Immature natural killer cell (primary cell): ENCODE measurements around the gene C11orf21. TPM values are rescaled to one million over a fixed set of nuclear protein-coding genes. Genes with fewer than 3 reads are reported as not detected.

Experiments used
- DNase-seq, 3 donors: peaks; one replicate each; pipeline ENCODE4 v3.0.0; 2022; ENCODE audit warnings: mixed read lengths in 1 of 3
- H3K27ac Mint-ChIP-seq, 6 donors: one replicate each; pipeline ENCODE4 v1.8.0; 2020; ENCODE audit warnings: mixed read lengths in 6 of 6, mild to moderate bottlenecking in 5 of 6, inconsistent platforms in 4 of 6, moderate library complexity in 3 of 6
- H3K27me3 Mint-ChIP-seq, 3 donors: one replicate each; pipeline ENCODE4 v1.8.0; 2020 to 2021; ENCODE audit warnings: low read depth in 3 of 3, mild to moderate bottlenecking in 3 of 3, mixed read lengths in 3 of 3, moderate library complexity in 3 of 3, inconsistent platforms in 1 of 3
- H3K36me3 Mint-ChIP-seq, 3 donors: one replicate each; pipeline ENCODE4 v1.8.0; 2020; ENCODE audit warnings: mixed read lengths in 3 of 3, inconsistent platforms in 2 of 3, mild to moderate bottlenecking in 2 of 3
- H3K4me1 Mint-ChIP-seq, 2 donors: one replicate each; pipeline ENCODE4 v1.8.0; 2020; ENCODE audit warnings: inconsistent platforms in 2 of 2, mild to moderate bottlenecking in 2 of 2, mixed read lengths in 2 of 2, moderate library complexity in 1 of 2
- H3K4me3 Mint-ChIP-seq, 5 donors: one replicate each; pipeline ENCODE4 v1.8.0; 2020; ENCODE audit warnings: mild to moderate bottlenecking in 5 of 5, mixed read lengths in 5 of 5, inconsistent platforms in 3 of 5, moderate library complexity in 3 of 5
- H3K9me3 Mint-ChIP-seq, 6 donors: one replicate each; pipeline ENCODE4 v1.8.0; 2020; ENCODE audit warnings: mild to moderate bottlenecking in 6 of 6, mixed read lengths in 6 of 6, inconsistent platforms in 4 of 6, moderate library complexity in 3 of 6
- polyA plus RNA-seq, 3 donors: library from polyadenylated mRNA; unstranded; fragments of 300-500 nt; fragmentation: Illumina TruSeq; gene quantifications; one replicate each; pipeline ENCODE4 v1.2.3, GENCODE V29; 2021

Gene C11orf21
- polyA plus RNA-seq, 3 donors from 2014 or later = 36.3 to 57.5 (median 36.6) TPM

DNA sequence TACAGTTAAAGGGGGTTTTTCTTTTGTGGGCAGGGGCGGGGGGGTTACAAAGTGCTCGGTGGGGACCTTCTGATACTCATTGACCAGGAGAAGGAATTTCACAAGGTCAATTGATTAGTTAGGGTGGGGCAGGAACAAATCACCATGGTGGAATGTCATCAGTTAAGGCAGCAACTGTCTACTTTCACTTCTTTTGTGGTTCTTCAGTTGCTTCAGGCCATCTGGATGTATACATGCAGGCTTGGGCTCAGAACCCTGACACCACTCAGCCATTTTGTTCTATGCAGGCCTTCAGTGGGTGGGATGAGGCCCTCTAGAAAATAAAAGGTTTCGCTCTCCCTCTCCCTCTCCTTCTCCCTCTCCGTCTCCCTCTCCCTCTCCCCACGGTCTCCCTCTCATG is 29.7 kb upstream of the C11orf21 start:
- Mint-ChIP-seq H3K4me1 (no peaks in the 10 kb centered on the region), H3K9me3 (peaks cover 0 to 7% (median 2%) of the 10 kb centered on the region in 6 donors), H3K4me3 (no peak overlapping the region), H3K27ac (no peak overlapping the region), H3K27me3 (peaks cover 7 to 14% (median 11%) of the 10 kb centered on the region in 3 donors), H3K36me3 (peaks cover 0 to 5% (median 3%) of the 10 kb centered on the region in 3 donors)
- DNase-seq = no peak

DNA sequence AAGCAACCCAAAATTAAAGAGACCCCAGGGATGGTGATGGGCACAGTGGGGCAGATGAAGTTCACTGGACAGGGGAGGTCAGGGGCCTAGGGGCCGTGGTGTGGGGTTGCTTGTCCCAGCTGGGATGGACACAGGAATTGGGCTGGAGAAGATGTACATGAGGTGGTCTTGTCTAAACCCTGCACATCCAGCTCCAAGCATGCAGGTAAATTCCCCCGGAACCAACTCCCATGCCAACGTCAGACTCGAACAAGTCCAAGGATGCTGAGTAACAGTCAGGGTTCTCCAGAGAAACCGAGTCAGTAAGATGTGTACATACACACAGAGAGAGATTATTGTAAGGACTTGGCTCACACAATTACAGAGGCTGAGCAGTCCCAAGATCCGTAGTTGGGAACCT is 29.0 kb upstream of the C11orf21 start:
- H3K27ac Mint-ChIP-seq = no peak overlapping the region
- DNase-seq = no peak
- H3K4me3 Mint-ChIP-seq = no peak overlapping the region
- H3K36me3 Mint-ChIP-seq = peaks cover 0 to 5% (median 3%) of the 10 kb centered on the region in 3 donors
- peaks cover 0 to 7% (median 2%) of the 10 kb centered on the region in 6 donors for H3K9me3 Mint-ChIP-seq
- H3K4me1 Mint-ChIP-seq = no peaks in the 10 kb centered on the region
- H3K27me3 Mint-ChIP-seq = peaks cover 4 to 14% (median 14%) of the 10 kb centered on the region in 3 donors

DNA sequence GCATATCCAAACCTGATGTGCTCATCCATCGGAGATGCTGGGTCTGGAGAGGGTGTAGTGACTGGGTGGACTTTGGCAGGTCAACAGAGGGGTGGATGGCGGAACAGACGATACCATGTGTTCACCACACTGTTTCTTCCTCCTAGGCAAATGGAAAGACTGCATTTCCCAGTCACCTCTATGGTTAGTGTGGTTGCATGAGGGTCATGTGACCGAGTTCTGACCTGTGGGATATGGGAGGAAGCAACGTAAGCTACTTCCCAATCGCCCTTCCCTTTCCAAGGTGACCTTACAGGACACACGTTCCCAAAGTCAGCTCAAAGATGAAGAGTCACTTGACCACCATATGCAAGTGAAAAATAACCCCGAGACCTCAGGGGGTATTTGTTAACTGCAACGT is 27.8 kb upstream of the C11orf21 start:
- no peaks in the 10 kb centered on the region for H3K4me1 Mint-ChIP-seq
- peaks cover 4 to 17% (median 14%) of the 10 kb centered on the region in 3 donors for H3K27me3 Mint-ChIP-seq
- no peak overlapping the region for H3K4me3 Mint-ChIP-seq
- no peak for DNase-seq
- H3K36me3 Mint-ChIP-seq = peaks cover 0 to 5% (median 3%) of the 10 kb centered on the region in 3 donors
- H3K27ac Mint-ChIP-seq = no peak overlapping the region
- H3K9me3 Mint-ChIP-seq = peaks cover 0 to 7% (median 2%) of the 10 kb centered on the region in 6 donors

DNA sequence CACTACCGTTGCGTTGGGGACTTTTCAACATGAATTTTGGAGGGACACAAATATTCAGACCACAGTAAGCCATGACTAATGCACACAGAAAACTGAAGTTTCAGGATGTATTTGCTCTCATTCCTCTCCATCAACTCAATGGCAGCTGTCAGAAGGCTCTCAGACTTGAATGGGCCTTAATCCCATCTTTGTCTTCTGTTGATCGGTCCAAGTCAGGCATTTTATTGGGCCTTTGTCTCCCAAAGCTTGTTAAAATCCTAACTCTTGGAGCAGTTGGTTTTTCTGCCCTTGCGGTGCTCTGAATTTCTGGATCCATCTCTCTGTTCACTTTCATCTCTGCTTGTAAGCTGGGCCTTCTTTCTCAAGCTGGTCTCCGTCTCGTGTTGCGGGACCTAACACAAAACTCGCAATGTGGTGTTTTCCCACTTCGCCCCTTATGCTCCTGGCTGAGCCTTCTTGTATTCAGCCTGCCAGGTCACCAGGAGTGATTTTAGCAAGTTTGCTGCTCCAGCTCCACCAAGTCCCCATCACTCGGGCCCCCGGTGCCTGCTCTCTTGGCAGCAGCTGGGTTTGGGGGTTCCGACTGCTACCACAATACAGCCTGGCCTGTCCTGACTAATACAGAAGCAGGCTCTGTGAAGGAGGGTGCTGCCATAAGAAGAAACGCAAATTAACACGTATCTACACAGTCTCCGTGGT is 27.1 kb upstream of the C11orf21 start:
- H3K27ac Mint-ChIP-seq = no peak overlapping the region
- H3K4me3 Mint-ChIP-seq = no peak overlapping the region
- DNase-seq = no peak
- peaks cover 0 to 5% (median 3%) of the 10 kb centered on the region in 3 donors for H3K36me3 Mint-ChIP-seq
- peaks cover 0 to 7% (median 2%) of the 10 kb centered on the region in 6 donors for H3K9me3 Mint-ChIP-seq
- H3K4me1 Mint-ChIP-seq = no peaks in the 10 kb centered on the region
- H3K27me3 Mint-ChIP-seq = peaks cover 4 to 19% (median 17%) of the 10 kb centered on the region in 3 donors

DNA sequence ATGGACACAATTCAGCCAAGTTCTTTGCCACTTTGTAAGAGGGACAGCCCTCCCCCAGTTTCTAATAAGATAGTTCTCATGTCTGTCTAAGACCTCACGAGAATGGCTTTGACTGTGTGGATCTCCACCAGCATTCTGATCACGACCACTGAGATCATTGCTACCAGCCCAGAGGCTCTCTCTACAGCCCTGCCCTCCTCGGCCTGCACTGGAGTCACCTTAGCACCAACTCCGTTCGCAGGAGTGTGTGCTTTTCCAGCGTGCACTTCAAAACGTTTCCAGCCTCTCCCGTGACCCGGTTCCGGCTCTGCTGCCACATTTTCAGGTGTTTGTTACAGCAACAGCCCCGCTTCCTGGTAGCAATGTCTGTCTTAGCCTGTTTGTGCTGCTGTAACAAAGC is 26.3 kb upstream of the C11orf21 start:
- Mint-ChIP-seq H3K36me3 (peaks cover 0 to 5% (median 3%) of the 10 kb centered on the region in 3 donors), H3K27ac (no peak overlapping the region), H3K27me3 (peaks cover 4 to 20% (median 18%) of the 10 kb centered on the region in 3 donors), H3K4me1 (no peaks in the 10 kb centered on the region), H3K9me3 (peaks cover 0 to 7% (median 3%) of the 10 kb centered on the region in 6 donors), H3K4me3 (no peak overlapping the region)
- DNase-seq = no peak

DNA sequence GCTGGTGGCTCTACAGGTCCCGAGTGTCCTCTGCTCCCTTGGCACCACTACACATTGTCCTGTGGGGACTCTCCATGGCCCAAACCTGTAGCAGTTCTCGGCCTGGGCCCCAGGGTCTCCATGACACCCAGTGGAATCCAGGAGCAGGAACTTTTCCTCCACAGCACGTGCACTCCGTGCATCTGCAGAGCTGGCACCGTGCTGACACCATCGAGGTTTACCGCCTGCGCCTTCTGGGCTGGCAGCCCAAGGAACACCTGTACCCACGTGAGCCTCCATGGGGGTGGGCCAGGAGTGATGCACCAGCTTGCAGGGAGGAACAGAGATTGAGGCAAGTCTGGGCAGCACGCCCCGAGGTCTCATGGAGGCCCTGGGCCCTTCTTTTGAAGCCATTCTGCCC is 25.3 kb upstream of the C11orf21 start:
- Mint-ChIP-seq H3K36me3 (peaks cover 0 to 5% (median 3%) of the 10 kb centered on the region in 3 donors), H3K27ac (no peak overlapping the region), H3K9me3 (peaks cover 0 to 16% (median 3%) of the 10 kb centered on the region in 6 donors), H3K27me3 (peaks cover 4 to 28% (median 18%) of the 10 kb centered on the region in 3 donors), H3K4me3 (no peak overlapping the region), H3K4me1 (no peaks in the 10 kb centered on the region)
- no peak for DNase-seq

DNA sequence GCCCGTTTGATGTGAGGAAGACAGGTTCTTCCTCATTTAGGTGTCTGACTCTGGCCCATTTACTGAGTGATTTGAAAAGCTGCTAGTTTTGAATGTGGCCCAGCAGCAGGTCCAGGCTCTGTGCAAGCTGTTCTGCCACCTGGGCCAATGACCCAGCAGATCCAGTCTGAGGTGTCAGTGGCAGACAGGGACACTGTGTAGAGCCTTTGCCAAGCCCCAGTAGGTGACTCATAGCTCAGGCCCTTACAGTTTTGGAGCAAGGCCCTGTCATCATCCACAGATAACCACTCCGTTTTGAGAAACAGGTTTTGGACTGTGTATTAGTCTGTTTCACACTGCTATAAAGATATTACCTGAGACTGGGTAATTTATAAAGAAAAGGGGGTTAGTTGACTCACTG is 24.0 kb upstream of the C11orf21 start:
- no peak for DNase-seq
- Mint-ChIP-seq H3K27me3 (peaks cover 4 to 28% (median 19%) of the 10 kb centered on the region in 3 donors), H3K4me3 (no peak overlapping the region), H3K4me1 (no peaks in the 10 kb centered on the region), H3K9me3 (peaks cover 0 to 11% (median 1%) of the 10 kb centered on the region in 6 donors), H3K36me3 (peaks cover 0 to 5% (median 0%) of the 10 kb centered on the region in 3 donors), H3K27ac (no peak overlapping the region)

DNA sequence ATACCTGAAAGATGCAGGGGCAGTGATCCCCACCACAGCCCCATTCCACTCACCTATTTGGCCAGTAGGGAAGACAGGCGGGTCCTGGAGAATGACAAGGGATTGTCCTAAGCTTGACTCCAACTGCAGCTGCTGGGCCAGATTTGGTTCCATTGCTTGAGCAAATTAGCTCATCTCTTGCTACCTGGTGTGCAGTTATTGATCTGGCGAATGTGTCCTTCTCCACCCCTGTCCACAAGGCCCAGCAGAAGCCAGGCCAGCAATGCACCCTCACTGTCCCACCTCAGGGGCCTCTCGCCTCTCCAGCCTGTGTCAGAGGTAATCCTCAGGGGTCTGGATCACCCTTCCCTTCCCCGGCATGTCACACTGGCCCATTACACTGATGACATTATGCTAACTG is 23.4 kb upstream of the C11orf21 start:
- Mint-ChIP-seq H3K9me3 (peaks cover 0 to 10% (median 0%) of the 10 kb centered on the region in 6 donors), H3K27me3 (peaks cover 4 to 25% (median 19%) of the 10 kb centered on the region in 3 donors), H3K4me1 (no peaks in the 10 kb centered on the region), H3K36me3 (no peaks in the 10 kb centered on the region), H3K27ac (no peak overlapping the region), H3K4me3 (no peak overlapping the region)
- DNase-seq = no peak

DNA sequence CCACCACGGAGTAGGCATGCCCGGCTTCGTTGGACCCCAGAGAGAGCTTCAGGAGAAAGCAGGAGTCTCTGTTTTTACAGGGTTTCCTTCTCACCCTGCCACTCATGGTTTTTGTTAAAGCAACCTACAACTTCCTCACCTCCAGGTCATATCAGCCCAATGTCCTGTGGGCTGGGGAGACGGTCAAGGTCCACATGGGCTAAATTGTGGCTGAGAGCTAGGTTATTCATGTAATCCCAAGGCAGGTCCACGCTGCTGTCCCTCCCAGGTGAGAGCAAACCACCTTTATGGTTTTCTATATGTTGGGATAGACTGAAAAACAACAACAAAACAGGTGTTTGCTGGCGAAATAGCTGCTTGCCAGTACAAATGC is 19.6 kb upstream of the C11orf21 start:
- Mint-ChIP-seq H3K27ac (no peak overlapping the region), H3K36me3 (peaks cover 0 to 3% (median 0%) of the 10 kb centered on the region in 3 donors), H3K4me3 (no peak overlapping the region), H3K9me3 (peaks cover 0 to 10% (median under 1%) of the 10 kb centered on the region in 6 donors), H3K4me1 (peaks cover 20 to 24% of the 10 kb centered on the region in 2 donors), H3K27me3 (peaks cover 2 to 16% (median 10%) of the 10 kb centered on the region in 3 donors)
- no peak for DNase-seq

DNA sequence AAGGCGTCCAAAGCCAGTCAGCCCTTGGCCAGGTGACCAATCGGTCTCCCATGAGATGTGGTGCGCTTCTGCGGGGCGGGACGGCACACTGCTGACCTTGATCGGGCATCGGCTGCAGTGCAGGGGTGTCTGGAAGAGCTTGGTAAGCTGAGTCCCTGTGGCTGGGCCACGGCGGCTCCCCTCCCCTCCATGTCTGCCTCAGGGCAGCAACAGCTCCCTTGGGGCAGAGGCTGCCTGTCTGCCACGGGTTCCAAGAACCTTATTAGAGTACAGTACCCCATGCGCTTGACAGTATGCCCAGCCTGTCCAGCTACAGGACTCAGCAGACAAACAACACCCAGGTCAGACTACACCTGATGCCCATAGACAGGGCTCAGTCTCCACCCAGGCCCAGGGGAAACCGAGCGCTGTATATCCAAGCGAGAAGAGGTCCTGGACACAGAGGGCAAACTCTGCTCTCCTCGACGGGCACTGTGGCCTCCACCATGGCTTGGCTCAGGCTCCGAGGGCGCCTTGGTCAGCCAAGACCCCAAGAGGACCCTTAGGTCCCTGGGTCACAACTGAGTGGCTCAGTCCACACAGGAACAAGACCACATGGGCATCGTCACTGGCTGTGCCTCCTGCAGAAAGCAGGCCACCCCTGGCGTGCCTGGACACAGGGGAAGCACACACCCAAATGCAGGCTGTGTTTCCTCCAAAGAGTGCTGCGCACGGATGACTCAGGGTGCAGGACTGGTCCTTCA is 19.0 kb upstream of the C11orf21 start:
- H3K36me3 Mint-ChIP-seq = peaks cover 0 to 3% (median 0%) of the 10 kb centered on the region in 3 donors
- H3K4me1 Mint-ChIP-seq = peaks cover 20 to 24% of the 10 kb centered on the region in 2 donors
- no peak overlapping the region for H3K27ac Mint-ChIP-seq
- H3K27me3 Mint-ChIP-seq = peaks cover 2 to 16% (median 7%) of the 10 kb centered on the region in 3 donors
- peaks cover 0 to 10% (median under 1%) of the 10 kb centered on the region in 6 donors for H3K9me3 Mint-ChIP-seq
- H3K4me3 Mint-ChIP-seq = no peak overlapping the region
- DNase-seq = no peak

DNA sequence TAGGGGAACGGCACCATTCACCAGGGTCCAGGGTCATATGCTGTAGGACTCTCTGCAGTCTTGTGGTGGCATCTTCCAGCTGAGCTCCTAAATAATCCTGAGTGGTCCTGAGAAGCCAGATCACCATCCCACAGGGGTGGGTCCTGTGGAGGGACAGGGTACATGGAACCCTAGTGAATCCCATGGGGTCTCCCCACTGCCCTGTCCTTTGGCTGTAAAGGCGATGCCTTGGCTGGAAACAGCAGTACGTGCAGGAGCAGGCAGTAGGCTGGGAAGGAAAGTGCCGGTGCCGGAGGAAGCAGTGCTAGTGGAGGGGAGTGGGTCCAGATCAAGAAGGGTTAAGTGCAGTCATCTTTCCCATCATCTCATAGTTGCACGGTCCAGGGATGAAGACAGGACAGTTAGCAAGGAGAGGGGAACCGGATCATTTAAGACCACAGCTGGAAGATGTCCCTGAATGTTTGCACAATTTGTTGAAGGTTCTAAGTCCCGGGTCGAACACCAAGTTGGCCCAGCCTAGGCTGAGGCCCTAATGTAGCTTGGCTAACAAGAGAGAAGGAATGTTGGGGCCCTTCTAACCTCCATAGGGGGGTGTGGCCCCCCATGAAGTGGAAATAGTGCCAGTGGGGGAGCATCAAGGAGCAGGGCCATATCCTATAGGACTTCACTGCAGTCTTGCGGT is 18.2 kb upstream of the C11orf21 start:
- peaks cover 0 to 10% (median under 1%) of the 10 kb centered on the region in 6 donors for H3K9me3 Mint-ChIP-seq
- no peak overlapping the region for H3K27ac Mint-ChIP-seq
- peaks cover 2 to 15% (median 5%) of the 10 kb centered on the region in 3 donors for H3K27me3 Mint-ChIP-seq
- peaks cover 0 to 3% (median 0%) of the 10 kb centered on the region in 3 donors for H3K36me3 Mint-ChIP-seq
- peaks cover 20 to 24% of the 10 kb centered on the region in 2 donors for H3K4me1 Mint-ChIP-seq
- no peak for DNase-seq
- no peak overlapping the region for H3K4me3 Mint-ChIP-seq

DNA sequence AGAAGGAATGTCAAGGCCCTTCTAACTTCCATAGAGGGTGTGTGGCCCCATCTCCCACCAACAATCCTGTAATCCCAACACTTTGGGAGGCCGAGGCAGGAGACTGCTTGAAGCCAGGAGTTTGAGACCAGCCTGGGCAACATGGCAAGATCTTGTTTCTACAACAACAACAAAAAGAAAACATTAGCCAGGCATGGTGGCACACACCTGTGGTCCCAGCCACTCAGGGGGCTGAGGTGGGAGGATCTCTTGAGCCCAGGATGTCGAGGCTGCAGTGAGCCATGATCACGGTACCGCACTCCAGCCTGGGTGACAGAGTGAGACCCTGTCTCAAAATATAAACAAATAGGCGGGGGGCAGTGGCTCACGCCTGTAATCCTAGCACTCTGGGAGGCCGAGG is 17.0 kb upstream of the C11orf21 start:
- peaks cover 2 to 11% (median 2%) of the 10 kb centered on the region in 3 donors for H3K27me3 Mint-ChIP-seq
- peaks cover 0 to 3% (median 0%) of the 10 kb centered on the region in 3 donors for H3K36me3 Mint-ChIP-seq
- no peak for DNase-seq
- peaks cover 20 to 24% of the 10 kb centered on the region in 2 donors for H3K4me1 Mint-ChIP-seq
- H3K27ac Mint-ChIP-seq = peak overlapping the region in 1 of 6 donors; percentile 49
- H3K9me3 Mint-ChIP-seq = peaks cover 0 to 10% (median under 1%) of the 10 kb centered on the region in 6 donors
- H3K4me3 Mint-ChIP-seq = no peak overlapping the region

DNA sequence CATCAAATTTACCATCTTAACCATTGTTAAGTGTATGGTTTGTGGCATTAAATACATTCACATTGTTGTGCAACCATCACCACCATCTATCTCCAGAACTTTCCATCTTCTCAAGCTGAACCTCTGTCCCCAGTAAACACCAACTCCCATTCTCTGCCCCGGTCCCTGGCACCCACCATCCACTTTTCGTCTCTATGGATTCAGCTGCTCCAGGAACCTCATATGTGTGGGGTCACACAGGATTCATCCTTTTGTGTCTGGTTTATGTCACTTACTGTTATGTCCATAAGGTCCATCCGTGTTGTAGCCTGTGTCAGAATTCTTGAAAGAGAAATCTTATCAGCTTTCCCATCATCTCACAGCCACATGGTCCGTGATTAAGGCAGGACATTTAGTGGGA is 16.4 kb upstream of the C11orf21 start:
- H3K4me1 Mint-ChIP-seq = peaks cover 20 to 24% of the 10 kb centered on the region in 2 donors
- H3K4me3 Mint-ChIP-seq = peak overlapping the region in 3 of 5 donors; percentile 11 to 33 (median 12)
- H3K36me3 Mint-ChIP-seq = peaks cover 0 to 3% (median 0%) of the 10 kb centered on the region in 3 donors
- H3K27ac Mint-ChIP-seq = peak overlapping the region in 2 of 6 donors; percentile 64 to 67
- peaks cover 0 to 10% (median under 1%) of the 10 kb centered on the region in 6 donors for H3K9me3 Mint-ChIP-seq
- DNase-seq = no peak
- peaks cover 2 to 11% (median 2%) of the 10 kb centered on the region in 3 donors for H3K27me3 Mint-ChIP-seq
